Neural progenitor cell (in vitro differentiated cells): ENCODE data around the gene ST6GAL1.

Experiments
- CTCF ChIP-seq: fragments of 200-600 bp; sonication (generic); IDR thresholded peaks from 2 replicates; pipeline ENCODE4 v1.5.1; 2017; ENCODE audit warnings: antibody characterized with exemption, mild to moderate bottlenecking
- EZH2 ChIP-seq: fragments of 200-600 bp; sonication (generic); IDR thresholded peaks from 2 replicates; pipeline ENCODE4 v1.6.1; 2017; ENCODE audit warnings: antibody characterized with exemption, mild to moderate bottlenecking, moderate library complexity
- EZH2phosphoT487 ChIP-seq: fragments of 200-600 bp; sonication (generic); IDR thresholded peaks from 2 replicates; pipeline ENCODE4 v1.6.1; 2017; ENCODE audit warnings: antibody characterized with exemption

- TF ChIP-seq EZH2 (no peak), CTCF (peak; percentile 41), EZH2phosphoT487 (no peak)
Observed at GRCh38 chr3:186930143-186930640, at the start of gene ST6GAL1.
